BE2C (cell line): ENCODE results near the gene PPIL6.

Experiments
- DNase-seq: peaks from one replicate; pipeline ENCODE4 v3.0.0-alpha.2; 2020
- H3K27me3 ChIP-seq: fragments of 250-450 bp; sonication (Bioruptor Pico); 2 replicates; pipeline ENCODE4 v1.5.1; 2020; ENCODE audit warnings: mild to moderate bottlenecking
- H3K36me3 ChIP-seq: fragments of 250-450 bp; sonication (Bioruptor Pico); 2 replicates; pipeline ENCODE4 v1.5.1; 2020; ENCODE audit warnings: mild to moderate bottlenecking
- H3K4me1 ChIP-seq: fragments of 250-450 bp; sonication (Bioruptor Pico); 2 replicates; pipeline ENCODE4 v1.5.1; 2020
- H3K4me3 ChIP-seq: 2 replicates; pipeline ENCODE4 v1.5.1; 2011; ENCODE audit warnings: low read depth, low read length
- H3K9me3 ChIP-seq: fragments of 250-450 bp; sonication (Bioruptor Pico); 2 replicates; pipeline ENCODE4 v1.5.1; 2020
- CTCF ChIP-seq: IDR thresholded peaks from 2 replicates; pipeline ENCODE4 v1.5.1; 2012; ENCODE audit warnings: mild to moderate bottlenecking, low read depth, low read length

The PPIL6 gene

GRCh38 chr6:109451376-109451775 is 10.9 kb upstream of the PPIL6 start:
- no peak for TF ChIP-seq CTCF
- H3K36me3 ChIP-seq = peaks cover 21% of the 10 kb centered on the region
- DNase-seq = no peak
- H3K4me1 ChIP-seq = peaks cover 4% of the 10 kb centered on the region; the same call in 1 of the 2 replicates
- H3K27me3 ChIP-seq = no peaks in the 10 kb centered on the region
- H3K9me3 ChIP-seq = no peaks in the 10 kb centered on the region; the same call in 1 of the 2 replicates
- no peak overlapping the region for H3K4me3 ChIP-seq

GRCh38 chr6:109450801-109451200 is 10.4 kb upstream of the PPIL6 start:
- H3K4me1 ChIP-seq = peaks cover 4% of the 10 kb centered on the region; the same call in 1 of the 2 replicates
- TF ChIP-seq CTCF = no peak
- H3K9me3 ChIP-seq = no peaks in the 10 kb centered on the region; the same call in 1 of the 2 replicates
- H3K27me3 ChIP-seq = no peaks in the 10 kb centered on the region
- DNase-seq = no peak
- peaks cover 24% of the 10 kb centered on the region for H3K36me3 ChIP-seq
- H3K4me3 ChIP-seq = no peak overlapping the region

GRCh38 chr6:109449795-109450673 is 9.6 kb upstream of the PPIL6 start:
- no peak for DNase-seq
- Histone ChIP-seq H3K4me1 (peaks cover 4% of the 10 kb centered on the region; the same call in 1 of the 2 replicates), H3K27me3 (no peaks in the 10 kb centered on the region), H3K9me3 (no peaks in the 10 kb centered on the region; the same call in 1 of the 2 replicates), H3K36me3 (peaks cover 32% of the 10 kb centered on the region), H3K4me3 (no peak overlapping the region)
- no peak for TF ChIP-seq CTCF

GRCh38 chr6:109449064-109449794 is 8.8 kb upstream of the PPIL6 start:
- DNase-seq = no peak
- peaks cover 4% of the 10 kb centered on the region; the same call in 1 of the 2 replicates for H3K4me1 ChIP-seq
- H3K9me3 ChIP-seq = no peaks in the 10 kb centered on the region; the same call in 1 of the 2 replicates
- TF ChIP-seq CTCF = no peak
- H3K4me3 ChIP-seq = no peak overlapping the region
- no peaks in the 10 kb centered on the region for H3K27me3 ChIP-seq
- peaks cover 40% of the 10 kb centered on the region for H3K36me3 ChIP-seq

- Histone ChIP-seq H3K27me3 (no peaks in the 10 kb centered on the region), H3K9me3 (no peaks in the 10 kb centered on the region; the same call in 1 of the 2 replicates), H3K4me3 (no peak overlapping the region), H3K36me3 (peaks cover 42% of the 10 kb centered on the region), H3K4me1 (peaks cover under 1% of the 10 kb centered on the region; the same call in 1 of the 2 replicates)
- DNase-seq = no peak
- TF ChIP-seq CTCF = no peak
These were observed 8.2 kb upstream of the PPIL6 start for GRCh38 chr6:109448615-109449014.
